ENCODE measurements around the gene RGS10. TPM values are rescaled to one million over a fixed set of nuclear protein-coding genes. Genes with fewer than 3 reads are reported as not detected.

RGS10 gene
- total and polyA plus RNA-seq, 2 of the 8 experiments (the other 6 are each of a cell fraction or from before 2014, with no cell fraction given), result 5.5 to 13.1 TPM

DNA sequence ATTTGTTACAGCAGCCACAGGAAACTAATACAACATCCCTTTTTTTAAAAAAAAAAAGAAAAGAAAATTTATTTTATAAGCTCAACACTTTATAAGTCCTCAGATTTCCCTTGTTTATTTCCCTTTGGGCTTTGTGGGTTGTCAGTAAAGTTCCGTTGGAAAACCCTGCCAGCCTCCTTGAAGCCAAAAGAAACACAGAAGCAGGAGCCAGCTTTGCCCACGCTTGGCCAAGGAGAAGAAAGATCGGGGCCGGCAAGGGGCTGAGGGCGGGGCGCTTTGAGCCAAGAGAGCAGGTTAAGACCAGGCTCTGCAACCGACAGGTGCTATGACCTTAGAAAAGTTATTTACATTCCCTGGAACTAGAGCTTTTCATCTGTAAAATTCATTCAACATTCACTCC is 72.7 kb downstream of the RGS10 start:
- Histone ChIP-seq H2BK20ac (ENCODE audit: low read length) (no peak overlapping the region), H4K8ac (ENCODE audit: extremely low read depth, insufficient read depth, low read length) (no peak overlapping the region), H3K4me2 (ENCODE audit: insufficient read depth in 1 of 2, low read depth in 2 of 2, low read length in 2 of 2) (no peak overlapping the region), H2BK12ac (ENCODE audit: low read depth, low read length) (no peak overlapping the region), H3K14ac (ENCODE audit: insufficient read length) (no peak overlapping the region), H3K9me3 (ENCODE audit: insufficient read depth in 2 of 2, low read depth in 1 of 2, low read length in 1 of 2) (no peaks in the 10 kb centered on the region), H3K79me2 (ENCODE audit: control insufficient read depth in 1 of 2, insufficient read depth in 2 of 2, low read length in 2 of 2) (no peaks in the 10 kb centered on the region), H2BK15ac (ENCODE audit: low read length) (no peak overlapping the region), H3K9ac (replicated peaks in 1 of 4; ENCODE audit: extremely low read depth in 1 of 4, low read depth in 3 of 4, low read length in 3 of 4) (no peak overlapping the region), H4K91ac (replicated peaks; ENCODE audit: insufficient read length, low read length) (no peak overlapping the region), H3K23ac (ENCODE audit: insufficient read length) (no peak overlapping the region), H2BK120ac (replicated peaks; ENCODE audit: low read depth, low read length) (no peak overlapping the region), H3K56ac (replicated peaks; ENCODE audit: insufficient read length, low read depth, low read length) (no peak overlapping the region), H3K23me2 (ENCODE audit: low read depth, low read length) (peaks cover 7% of the 10 kb centered on the region; the same call in 1 of the 2 replicates), H2AFZ (ENCODE audit: low read length) (no peak overlapping the region), H3K4me1 (replicated peaks in 1 of 4; ENCODE audit: control insufficient read depth in 3 of 4, insufficient read depth in 4 of 4, low read length in 3 of 4) (no peaks in the 10 kb centered on the region), H4K5ac (ENCODE audit: insufficient read length, low read depth, low read length) (no peak overlapping the region), H3K27me3 (replicated peaks in 1 of 4; ENCODE audit: control insufficient read depth in 3 of 4, extremely low read depth in 1 of 4, insufficient read depth in 3 of 4, low read length in 3 of 4) (peaks cover under 1 to 15% (median 7%) of the 10 kb centered on the region in 4 experiments; a peak in 6 of 7 replicates), H4K20me1 (replicated peaks in 1 of 2; ENCODE audit: control insufficient read depth in 1 of 2, insufficient read depth in 2 of 2, low read length in 2 of 2) (no peaks in the 10 kb centered on the region), H3K18ac (ENCODE audit: extremely low read depth, low read length) (no peak overlapping the region), H3K79me1 (ENCODE audit: low read depth, low read length) (no peaks in the 10 kb centered on the region), H3K4ac (replicated peaks; ENCODE audit: insufficient read length, low read depth, low read length) (no peak overlapping the region), H3K27ac (ENCODE audit: low read depth, low read length) (no peak overlapping the region), H2AK5ac (ENCODE audit: low read depth, low read length) (no peak overlapping the region), H2BK5ac (ENCODE audit: low read depth, low read length) (no peak overlapping the region), H3K4me3 (ENCODE audit: extremely low read depth in 1 of 4, insufficient read depth in 2 of 4, low read depth in 3 of 4, low read length in 4 of 4) (no peak overlapping the region), H3K36me3 (ENCODE audit: control insufficient read depth in 2 of 4, insufficient read depth in 4 of 4, low read length in 3 of 4) (no peaks in the 10 kb centered on the region)
- CTCF ChIA-PET (ENCODE audit: partially characterized antibody), result interaction anchor here (0.7 to 2.0 kb wide), 6 partner anchors 10 to 164 kb away, joined by 3 to 8 read pairs (median 4); no protein-coding TSS in a partner anchor
- TF ChIP-seq SP4 (IDR thresholded peaks at IDR 0.05; ENCODE audit: low read length), result no peak
- no peak for TF ChIP-seq POLR2AphosphoS5 (IDR thresholded peaks at IDR 0.05; ENCODE audit: low read depth, low read length)
- TF ChIP-seq SIRT6 (IDR thresholded peaks at IDR 0.05; ENCODE audit: low read length), result no peak
- no peak for TF ChIP-seq CBX5 (IDR thresholded peaks at IDR 0.05; ENCODE audit: low read depth, low read length)
- TF ChIP-seq MAX (IDR thresholded peaks at IDR 0.05), result no peak
- no peak for TF ChIP-seq CREB1 (IDR thresholded peaks at IDR 0.05)
- TF ChIP-seq GTF2F1 (IDR thresholded peaks at IDR 0.05; ENCODE audit: borderline replicate concordance, low read depth, low read length), result no peak
- TF ChIP-seq NRF1 (IDR thresholded peaks at IDR 0.05; ENCODE audit: low read depth, low read length), result no peak
- no peak for TF ChIP-seq RFX5 (IDR thresholded peaks at IDR 0.05; ENCODE audit: borderline replicate concordance, low read depth, low read length)
- no peak for DNase-seq (ENCODE audit: low read depth in 1 of 2, low spot score in 2 of 2)
- POLR2A ChIA-PET (ENCODE audit: partially characterized antibody), result interaction anchor here (1.0 to 1.2 kb wide), 3 partner anchors 12 to 222 kb away, joined by 3 read pairs; no protein-coding TSS in a partner anchor
- FAIRE-seq, result no peak
- 79% methylated on average over 7 of the region's 7 CpGs; no CpG with 5 or more reads in 1 of the 2 experiments for WGBS, 2 experiments (ENCODE audit: extremely low coverage in 1 of 2, insufficient coverage in 1 of 2, insufficient read length in 1 of 2, insufficient replicate concordance in 2 of 2, low coverage in 1 of 2, low lambda C conversion rate in 2 of 2, missing lambda C conversion rate in 1 of 2)

All from H1 (cell line).